GM15510 (cell line): Measurements from ENCODE around the gene MT1A.

ENCODE experiments used
- POLR2A ChIP-seq: IDR thresholded peaks from 3 replicates; pipeline ENCODE4 v1.6.1; 2011; ENCODE audit warnings: borderline replicate concordance; ENCODE audit not compliant: insufficient read length; ENCODE audit errors: extremely low read depth

MT1A gene

GRCh38 chr16:56637814-56638750 is at the start of gene MT1A:
Gene MT1A (plus strand): TSS chr16:56638666. CDS start chr16:56638739, 73 bp downstream.
- no peak for TF ChIP-seq POLR2A

DNA sequence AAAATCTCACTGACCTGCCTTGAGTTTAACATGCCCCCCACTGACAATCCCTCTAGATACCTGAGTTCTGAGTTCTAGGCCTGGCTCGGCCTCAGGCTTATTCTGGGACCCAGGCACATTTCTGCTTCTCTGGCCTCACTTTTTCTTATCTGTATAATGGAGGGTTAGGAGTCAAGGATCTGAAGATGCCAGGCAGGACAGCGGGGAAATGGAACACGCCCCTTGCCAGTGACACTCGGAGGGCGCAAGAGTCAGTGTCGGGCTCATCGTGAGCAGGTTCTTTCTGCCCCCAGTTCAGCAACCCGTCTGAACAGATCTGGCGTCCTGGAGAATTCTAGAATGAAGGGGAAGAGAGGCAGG is 49.7 kb upstream of the MT1A start:
- no peak for TF ChIP-seq POLR2A

DNA sequence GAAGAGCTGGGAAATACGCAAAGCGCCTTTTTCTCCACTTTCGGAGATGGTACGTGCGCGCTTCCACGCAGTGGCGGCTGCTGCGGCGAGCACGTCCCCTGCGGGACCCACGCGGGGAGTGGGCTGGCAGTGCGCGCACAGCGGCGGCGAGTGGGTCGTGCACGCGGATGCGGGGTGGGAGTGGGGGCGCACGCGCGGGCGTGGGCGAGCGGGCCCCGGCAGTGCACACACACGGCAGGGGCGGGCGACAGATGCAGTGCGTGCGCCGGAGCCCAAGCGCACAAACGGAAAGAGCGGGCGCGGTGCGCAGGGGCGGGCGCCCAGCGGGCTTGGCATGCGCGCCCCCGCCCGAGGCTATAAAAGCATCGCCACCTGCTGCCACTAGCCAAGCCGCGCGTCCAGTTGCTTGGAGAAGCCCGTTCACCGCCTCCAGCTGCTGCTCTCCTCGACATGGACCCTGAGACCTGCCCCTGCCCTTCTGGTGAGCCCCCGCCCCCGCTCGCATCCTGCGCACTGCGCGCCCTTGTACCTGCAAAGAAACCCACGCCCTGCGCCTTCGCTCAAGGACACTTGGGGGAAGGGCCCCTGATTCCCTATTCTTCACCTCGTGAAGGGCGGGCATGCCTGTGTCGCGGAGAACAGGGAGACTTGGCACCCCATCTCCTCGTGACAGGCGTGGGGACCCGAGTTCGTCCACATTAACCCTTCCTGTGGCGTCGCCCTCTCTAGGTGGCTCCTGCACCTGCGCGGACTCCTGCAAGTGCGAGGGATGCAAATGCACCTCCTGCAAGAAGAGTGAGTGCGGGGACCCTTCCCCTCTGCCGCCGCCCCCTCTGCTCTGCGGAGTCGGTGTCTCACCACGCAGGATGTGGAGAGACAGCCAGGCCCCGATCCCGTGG is 49.1 kb upstream of the MT1A start, which contains the start of gene MT3:
Gene MT3, plus strand, starts transcription at position 388 of the 899 bp plus-strand sequence. Its CDS starts 63 bp downstream, at position 451.
- TF ChIP-seq POLR2A = no peak

DNA sequence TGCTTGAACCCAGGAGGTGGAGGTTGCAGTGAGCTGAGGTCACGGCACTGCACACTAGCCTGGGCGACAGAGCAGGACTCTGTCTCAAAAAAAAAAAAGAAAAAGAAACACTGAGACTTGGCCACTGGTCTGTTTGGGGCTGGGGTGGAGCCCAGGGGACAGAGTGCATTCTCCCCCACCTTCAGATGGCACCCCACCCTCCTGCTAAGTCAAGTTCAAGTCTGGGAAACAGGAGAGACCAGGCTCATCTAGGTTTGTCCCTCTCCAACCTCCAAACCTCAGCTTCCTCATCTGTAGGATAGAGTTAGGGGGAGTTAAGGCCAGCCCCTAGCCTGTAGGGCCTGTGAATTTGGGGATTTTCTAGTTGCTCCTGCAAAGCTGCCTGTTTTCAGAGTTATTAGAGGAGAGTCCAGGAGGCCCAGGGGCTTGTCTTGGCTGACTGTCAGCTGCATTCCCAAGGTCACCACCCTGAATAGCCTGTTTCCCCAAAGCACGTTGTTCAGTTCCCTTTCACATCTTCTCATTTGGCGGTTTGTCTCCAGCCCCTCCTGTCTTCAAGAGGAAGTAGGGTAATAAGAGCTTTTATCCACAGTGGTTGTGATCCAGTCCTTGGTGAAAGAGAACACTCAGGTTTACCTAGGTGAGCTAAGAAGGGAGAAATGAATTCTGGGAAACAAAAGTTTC is 46.9 kb upstream of the MT1A start:
- TF ChIP-seq POLR2A = no peak

GRCh38 chr16:56593573-56594291 is 44.7 kb upstream of the MT1A start:
- TF ChIP-seq POLR2A = no peak

DNA sequence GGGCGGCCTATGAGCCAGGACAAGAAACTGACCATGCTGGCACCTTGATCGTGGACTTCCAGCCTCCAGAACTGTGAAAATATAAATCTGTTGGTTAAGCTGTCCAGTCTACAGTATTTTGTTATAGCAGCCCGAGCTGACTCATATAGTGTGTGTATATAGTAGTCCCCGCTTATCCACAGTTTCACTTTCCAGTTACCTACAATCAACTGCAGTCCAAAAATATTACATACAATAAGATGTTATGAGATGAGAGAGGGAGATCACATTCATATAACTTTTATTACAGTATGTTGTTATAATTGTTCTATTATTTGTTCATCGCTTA is 44.2 kb upstream of the MT1A start:
- TF ChIP-seq POLR2A = no peak

- no peak for TF ChIP-seq POLR2A
Measured at GRCh38 chr16:56600398-56600999, 38.0 kb upstream of the MT1A start.

GRCh38 chr16:56601325-56601724 is 37.1 kb upstream of the MT1A start:
- TF ChIP-seq POLR2A = no peak

DNA sequence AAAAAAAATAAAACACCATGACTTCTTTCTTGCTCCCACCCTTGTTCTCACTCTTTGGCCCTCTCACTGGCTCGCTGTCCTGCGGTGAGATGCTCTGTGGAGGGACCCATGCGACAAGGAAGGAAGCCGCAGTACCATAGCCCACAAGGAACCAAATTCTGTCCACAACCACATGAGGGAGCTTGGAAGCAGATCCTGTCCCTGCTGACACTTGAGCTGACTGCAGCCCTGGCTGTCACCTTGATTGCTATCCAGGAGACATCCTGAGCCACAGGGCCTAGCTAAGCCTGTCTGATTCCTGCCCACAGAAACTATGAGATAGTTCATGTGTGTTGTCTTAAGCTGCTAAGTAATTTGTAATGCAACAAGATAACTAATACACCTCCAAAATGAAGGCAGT is 34.9 kb upstream of the MT1A start:
- TF ChIP-seq POLR2A = no peak

GRCh38 chr16:56604966-56605365 is 33.5 kb upstream of the MT1A start:
- TF ChIP-seq POLR2A = no peak

GRCh38 chr16:56605475-56605874 is 33.0 kb upstream of the MT1A start:
- TF ChIP-seq POLR2A = no peak

DNA sequence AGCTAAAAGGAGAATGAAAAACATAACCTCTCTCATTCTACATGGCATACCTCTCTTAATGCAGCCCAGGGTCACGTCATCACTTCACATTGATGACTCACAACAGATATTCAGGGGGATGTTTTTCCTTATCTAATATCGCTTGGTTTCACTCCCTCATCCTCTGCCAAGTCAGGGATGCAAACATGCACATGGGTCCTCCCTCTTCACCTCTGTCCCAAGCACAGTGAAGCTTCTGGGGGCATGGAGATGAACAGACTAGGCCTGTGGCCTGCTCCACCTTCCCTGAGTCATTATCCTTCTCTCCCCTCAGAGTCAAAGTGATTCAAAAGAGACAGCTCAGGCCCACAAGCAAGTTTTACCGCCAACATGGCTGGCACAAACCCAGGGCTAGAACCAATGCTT is 32.4 kb upstream of the MT1A start:
- TF ChIP-seq POLR2A = no peak

DNA sequence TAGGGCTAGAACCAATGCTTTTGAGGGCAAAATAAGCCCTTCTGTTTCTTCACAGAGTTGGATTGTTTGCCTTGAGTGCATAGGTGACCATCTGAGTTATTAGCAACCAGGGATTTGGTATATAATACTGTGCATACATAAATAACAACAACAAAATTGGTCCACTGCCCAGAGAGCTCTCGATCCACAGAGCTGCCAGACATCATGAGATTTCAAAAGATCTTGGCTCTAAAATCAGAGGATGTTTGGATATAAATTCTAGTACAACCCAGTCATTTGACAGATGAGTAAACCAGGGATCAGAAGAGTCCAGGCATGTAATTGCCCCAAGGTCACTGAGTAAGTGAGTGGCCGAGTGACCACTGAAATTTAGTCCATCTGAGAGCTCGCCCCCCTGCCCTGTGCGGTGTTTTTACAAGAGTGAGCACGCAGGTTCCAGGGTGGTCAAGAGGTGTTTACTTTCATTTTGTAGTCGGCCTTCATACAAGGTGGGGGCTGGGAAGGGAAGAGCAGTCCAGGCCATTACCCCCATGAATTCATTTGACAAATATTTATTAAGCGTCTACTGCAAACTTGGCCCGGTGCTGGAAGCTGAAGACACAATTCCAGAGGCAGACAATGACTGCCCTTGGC is 31.9 kb upstream of the MT1A start:
- TF ChIP-seq POLR2A = no peak

- TF ChIP-seq POLR2A = no peak
Measured at GRCh38 chr16:56607109-56607618, 31.3 kb upstream of the MT1A start.

- no peak for TF ChIP-seq POLR2A
Measured at GRCh38 chr16:56607675-56608042, 30.8 kb upstream of the MT1A start.
